Panc1 (cell line): ENCODE measurements around the gene NUDT6. TPM values are rescaled to one million over a fixed set of nuclear protein-coding genes. Genes with fewer than 3 reads are reported as not detected.

Source experiments
- ATAC-seq: fragments of 200-7000 bp; cut with Tn5 transposase; 2 replicates; pipeline ENCODE4 v1.9.1; 2020; ENCODE audit warnings: mild to moderate bottlenecking, moderate library complexity
- BruUV-seq: library from RNA; stranded (reverse); fragments of 400-500 nt; replicated peaks from 2 replicates; lab custom pipeline; 2021; lab: Mats Ljungman, UMichigan
- CTCF ChIA-PET: fragments of 300-600 bp; sonication (Branson Sonifier 250); formaldehyde crosslinking; loops from one replicate; lab custom pipeline; 2022; ENCODE audit warnings: antibody characterized with exemption; lab: Charles Lee
- POLR2A ChIA-PET: fragments of 300-600 bp; sonication (Branson Sonifier 250); formaldehyde crosslinking; loops from one replicate; lab custom pipeline; 2022; ENCODE audit warnings: antibody characterized with exemption; lab: Charles Lee
- DNase-seq: peaks from one replicate; pipeline ENCODE4 v3.0.0-alpha.2; 2010; ENCODE audit warnings: low read depth, low spot score
- H3K27ac ChIP-seq: 2 replicates; pipeline ENCODE4 v1.5.1; 2011; ENCODE audit warnings: mild to moderate bottlenecking, low read length, inconsistent platforms
- H3K27me3 ChIP-seq: fragments of 200-500 bp; sonication (Bioruptor generic); 2 replicates; pipeline ENCODE4 v1.6.0; 2014; ENCODE audit warnings: low read length, inconsistent platforms; ENCODE audit not compliant: control insufficient read depth, insufficient read depth
- H3K36me3 ChIP-seq: fragments of 200-500 bp; sonication (Bioruptor generic); 2 replicates; pipeline ENCODE4 v1.5.1; 2014; ENCODE audit warnings: inconsistent platforms, mild to moderate bottlenecking, low read length, moderate library complexity; ENCODE audit not compliant: control insufficient read depth, insufficient read depth
- H3K4me1 ChIP-seq: 2 replicates; pipeline ENCODE4 v1.5.1; 2011; ENCODE audit warnings: inconsistent platforms, mild to moderate bottlenecking, low read length, moderate library complexity; ENCODE audit not compliant: control insufficient read depth, insufficient read depth
- H3K4me3 ChIP-seq, 2 experiments: 2 replicates each; pipeline ENCODE4 v1.5.1; 2011 to 2012; ENCODE audit warnings: low read depth in 2 of 2, low read length in 2 of 2, mild to moderate bottlenecking in 2 of 2, inconsistent platforms in 1 of 2, moderate library complexity in 1 of 2
- H3K9me3 ChIP-seq: fragments of 200-500 bp; sonication (Bioruptor generic); 2 replicates; pipeline ENCODE4 v1.5.1; 2014; ENCODE audit warnings: low read depth, mild to moderate bottlenecking, inconsistent platforms, low read length, moderate library complexity; ENCODE audit not compliant: control insufficient read depth, insufficient read depth
- CTCF ChIP-seq: fragments of 450-650 bp; IDR thresholded peaks from 2 replicates; pipeline ENCODE4 v1.5.1; 2017; ENCODE audit warnings: mild to moderate bottlenecking
- POLR2AphosphoS5 ChIP-seq: IDR thresholded peaks from 2 replicates; pipeline ENCODE4 v1.6.1; 2012; ENCODE audit warnings: mild to moderate bottlenecking, low read depth, low read length, moderate library complexity
- REST ChIP-seq, 2 experiments: IDR thresholded peaks; 2 replicates each; pipeline ENCODE4 v1.6.1; 2011 to 2012; ENCODE audit warnings: low read depth in 2 of 2, control low read depth in 1 of 2, low read length in 1 of 2, mild to moderate bottlenecking in 1 of 2, moderate library complexity in 1 of 2; ENCODE audit not compliant: insufficient read depth in 1 of 2
- SIN3A ChIP-seq: IDR thresholded peaks from 2 replicates; pipeline ENCODE4 v1.6.1; 2012; ENCODE audit warnings: low read depth, mild to moderate bottlenecking, low read length, moderate library complexity, borderline replicate concordance; ENCODE audit not compliant: insufficient read depth
- TCF7L2 ChIP-seq: IDR thresholded peaks from 2 replicates; pipeline ENCODE4 v1.6.1; 2011; ENCODE audit warnings: mild to moderate bottlenecking, low read depth, low read length, inconsistent platforms
- in situ Hi-C: cut with HindIII; loops from 2 replicates; pipeline ENCODE4 v1.10.0; 2016; ENCODE audit warnings: low sequenced_read_pairs, low pct_unique_long_range_greater_than_20kb
- intact Hi-C: fragments of 100-400 bp; cut with micrococcal nuclease; formaldehyde crosslinking; loops from one replicate; pipeline ENCODE4 v1.10.0; 2022; ENCODE audit not compliant: unreplicated experiment
- total RNA-seq: library from RNA; stranded (reverse); gene quantifications from one replicate; pipeline ENCODE4 v1.2.1, GENCODE V29; 2021; ENCODE audit not compliant: unreplicated experiment

NUDT6 gene
- total RNA-seq, 1 experiment from 2014 or later, result 7.5 TPM

- POLR2A ChIA-PET, result no interaction called here
- Histone ChIP-seq H3K4me3 (no peak overlapping the region), H3K9me3 (no peaks in the 10 kb centered on the region), H3K27me3 (no peaks in the 10 kb centered on the region), H3K4me1 (peaks cover 12% of the 10 kb centered on the region; the same call in 1 of the 2 replicates), H3K36me3 (peaks cover 8% of the 10 kb centered on the region; the same call in 1 of the 2 replicates), H3K27ac (peak overlapping the region; percentile 54; the same call in 1 of the 2 replicates)
- no TSS peak for BruUV-seq
- CTCF ChIA-PET, result no interaction called here
- DNase-seq, result no peak
- no peak for ATAC-seq
- intact Hi-C loops (loop anchor here (5.0 kb wide), 1 partner anchor 156 kb away; no protein-coding TSS in a partner anchor), in situ Hi-C loops (no loop called here)
- TF ChIP-seq TCF7L2, result no peak
- no peak for TF ChIP-seq REST (IDR thresholded peaks at IDR 0.05; ENCODE audit: insufficient read depth in 1 of 2, low read depth in 2 of 2, low read length in 1 of 2)
- TF ChIP-seq CTCF, result no peak
- no peak for TF ChIP-seq POLR2AphosphoS5
- no peak for TF ChIP-seq SIN3A
Measured at GRCh38 chr4:122912810-122913575, 9.4 kb downstream of the NUDT6 start.

GRCh38 chr4:122911588-122911987, 10.8 kb downstream of the NUDT6 start:
- ChIA-PET POLR2A (no interaction called here), CTCF (interaction anchor here (1.0 kb wide), 1 partner anchor 156 kb away, joined by 6 read pairs; no protein-coding TSS in a partner anchor)
- DNase-seq, result no peak
- in situ Hi-C loops (no loop called here), intact Hi-C loops (loop anchor here (5.0 kb wide), 1 partner anchor 154 kb away; no protein-coding TSS in a partner anchor)
- BruUV-seq, result no TSS peak
- H3K27ac ChIP-seq, result no peak overlapping the region; the same call in 1 of the 2 replicates
- no peak overlapping the region for H3K4me3 ChIP-seq
- ATAC-seq, result no peak
- no peaks in the 10 kb centered on the region for H3K9me3 ChIP-seq
- TF ChIP-seq SIN3A, result no peak
- TF ChIP-seq POLR2AphosphoS5, result no peak
- TF ChIP-seq CTCF, result no peak
- TF ChIP-seq TCF7L2, result no peak
- no peak for TF ChIP-seq REST (IDR thresholded peaks at IDR 0.05; ENCODE audit: insufficient read depth in 1 of 2, low read depth in 2 of 2, low read length in 1 of 2)
- peaks cover 8% of the 10 kb centered on the region; the same call in 1 of the 2 replicates for H3K36me3 ChIP-seq
- H3K4me1 ChIP-seq, result peaks cover 12% of the 10 kb centered on the region; the same call in 1 of the 2 replicates
- H3K27me3 ChIP-seq, result no peaks in the 10 kb centered on the region
